Measurements from ENCODE around the gene ZBTB12. TPM values are rescaled to one million over a fixed set of nuclear protein-coding genes. Genes with fewer than 3 reads are reported as not detected.

The ZBTB12 gene
- total RNA-seq, 1 donor: 3.0 TPM

DNA sequence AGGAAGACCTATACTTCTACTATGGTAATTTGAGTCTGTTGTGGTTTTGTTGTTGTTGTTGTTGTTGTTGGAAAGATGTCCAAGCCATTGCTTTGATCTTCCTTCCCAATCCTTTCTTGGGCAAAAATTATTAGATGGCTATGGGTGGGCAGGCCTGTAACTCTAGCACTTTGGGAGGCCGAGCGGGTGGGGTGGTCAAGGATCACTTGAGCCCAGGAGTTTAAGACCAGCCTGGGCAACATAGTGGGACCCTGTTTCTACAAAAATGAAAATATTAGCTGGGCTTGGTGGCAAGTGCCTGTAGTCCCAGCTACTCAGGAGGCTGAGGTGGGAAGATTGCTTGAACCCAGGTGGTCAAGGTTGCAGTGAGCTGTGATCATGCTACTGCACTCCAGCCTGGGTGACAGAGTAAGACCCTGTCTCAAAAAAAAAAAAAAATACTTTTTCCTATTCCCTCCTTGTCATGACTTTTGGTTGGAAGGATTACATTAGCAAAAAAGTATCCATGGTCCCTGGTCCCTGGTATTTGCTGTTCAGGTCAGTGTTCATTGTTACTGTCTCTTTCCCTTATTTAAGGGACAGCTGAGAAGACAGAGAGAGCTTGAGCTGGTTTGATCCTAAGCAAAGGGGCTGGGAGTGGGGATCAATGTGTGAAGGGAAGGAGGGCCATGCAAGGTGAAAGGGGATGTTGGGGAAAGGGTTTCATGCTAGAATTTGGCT is 51.0 kb downstream of the ZBTB12 start:
- H3K4me3 ChIP-seq (ENCODE audit: low read depth, low read length): no peak overlapping the region
- DNase-seq (ENCODE audit: low read depth): no peak
- TF ChIP-seq, protein P1, sequence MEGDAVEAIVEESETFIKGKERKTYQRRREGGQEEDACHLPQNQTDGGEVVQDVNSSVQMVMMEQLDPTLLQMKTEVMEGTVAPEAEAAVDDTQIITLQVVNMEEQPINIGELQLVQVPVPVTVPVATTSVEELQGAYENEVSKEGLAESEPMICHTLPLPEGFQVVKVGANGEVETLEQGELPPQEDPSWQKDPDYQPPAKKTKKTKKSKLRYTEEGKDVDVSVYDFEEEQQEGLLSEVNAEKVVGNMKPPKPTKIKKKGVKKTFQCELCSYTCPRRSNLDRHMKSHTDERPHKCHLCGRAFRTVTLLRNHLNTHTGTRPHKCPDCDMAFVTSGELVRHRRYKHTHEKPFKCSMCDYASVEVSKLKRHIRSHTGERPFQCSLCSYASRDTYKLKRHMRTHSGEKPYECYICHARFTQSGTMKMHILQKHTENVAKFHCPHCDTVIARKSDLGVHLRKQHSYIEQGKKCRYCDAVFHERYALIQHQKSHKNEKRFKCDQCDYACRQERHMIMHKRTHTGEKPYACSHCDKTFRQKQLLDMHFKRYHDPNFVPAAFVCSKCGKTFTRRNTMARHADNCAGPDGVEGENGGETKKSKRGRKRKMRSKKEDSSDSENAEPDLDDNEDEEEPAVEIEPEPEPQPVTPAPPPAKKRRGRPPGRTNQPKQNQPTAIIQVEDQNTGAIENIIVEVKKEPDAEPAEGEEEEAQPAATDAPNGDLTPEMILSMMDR (IDR thresholded peaks at IDR 0.05; ENCODE audit: insufficient read depth, low read depth, low read length): no peak

Small RNAs within 50 kb of the gene (small RNA-seq; reads per million reads assigned to genes)
- not detected for gene AL645922.1

Other genes with a start within 250 kb of the ZBTB12 start
- 123 and 166 TPM in 2 replicates for gene BAG6, start 249.4 kb downstream of the ZBTB12 start, total RNA-seq
- gene APOM, start 246.2 kb downstream of the ZBTB12 start, total RNA-seq: 0.43 and 0.97 TPM in 2 replicates
- gene C6orf47, start 241.3 kb downstream of the ZBTB12 start, total RNA-seq: 20.7 and 21.9 TPM in 2 replicates
- 16.1 and 20.7 TPM in 2 replicates for gene GPANK1, start 237.1 kb downstream of the ZBTB12 start, total RNA-seq
- gene CSNK2B, start 236.0 kb downstream of the ZBTB12 start, total RNA-seq: 136 and 144 TPM in 2 replicates
- gene LY6G5B, start 232.1 kb downstream of the ZBTB12 start, total RNA-seq: 3.2 and 3.9 TPM in 2 replicates
- gene LY6G5C, start 221.0 kb downstream of the ZBTB12 start, total RNA-seq: 0.43 and 0.64 TPM in 2 replicates
- 43.2 and 76.0 TPM in 2 replicates for gene ABHD16A, start 198.8 kb downstream of the ZBTB12 start, total RNA-seq
- not detected in 2 replicates for gene LY6G6F, start 195.2 kb downstream of the ZBTB12 start, total RNA-seq
- not detected in 2 replicates for gene LY6G6D, start 186.7 kb downstream of the ZBTB12 start, total RNA-seq
- not detected in 2 replicates for gene LY6G6C, start 180.3 kb downstream of the ZBTB12 start, total RNA-seq
- gene MPIG6B, start 178.7 kb downstream of the ZBTB12 start, total RNA-seq: not detected in 2 replicates
- 60.5 and 68.0 TPM in 2 replicates for gene DDAH2, start 172.8 kb downstream of the ZBTB12 start, total RNA-seq
- gene CLIC1, start 165.6 kb downstream of the ZBTB12 start, total RNA-seq: 586 and 701 TPM in 2 replicates
- gene MSH5, start 162.1 kb downstream of the ZBTB12 start, total RNA-seq: 9.5 and 13.9 TPM in 2 replicates
- 0.43 and 1.3 TPM in 2 replicates for gene SAPCD1, start 139.4 kb downstream of the ZBTB12 start, total RNA-seq
- under 0.01 TPM in 2 replicates for gene VWA7, start 124.8 kb downstream of the ZBTB12 start, total RNA-seq
- 60.0 and 73.1 TPM in 2 replicates for gene VARS1, start 106.3 kb downstream of the ZBTB12 start, total RNA-seq
- 21.6 and 23.7 TPM in 2 replicates for gene LSM2, start 95.1 kb downstream of the ZBTB12 start, total RNA-seq
- 0.86 and 0.97 TPM in 2 replicates for gene HSPA1L, start 86.8 kb downstream of the ZBTB12 start, total RNA-seq
- gene HSPA1A, start 86.5 kb downstream of the ZBTB12 start, total RNA-seq: 77.0 and 132 TPM in 2 replicates
- 84.4 and 148 TPM in 2 replicates for gene HSPA1B, start 74.3 kb downstream of the ZBTB12 start, total RNA-seq
- 70.8 and 77.6 TPM in 2 replicates for gene NEU1, start 39.3 kb downstream of the ZBTB12 start, total RNA-seq
- gene SLC44A4, start 23.1 kb downstream of the ZBTB12 start, total RNA-seq: not detected in 2 replicates
- gene EHMT2, start 4.4 kb downstream of the ZBTB12 start, total RNA-seq: 38.0 and 42.7 TPM in 2 replicates
- gene C2, start 25.6 kb upstream of the ZBTB12 start, total RNA-seq: 1.3 and 2.3 TPM in 2 replicates
- gene CFB, start 44.0 kb upstream of the ZBTB12 start, total RNA-seq: 3.5 and 12.1 TPM in 2 replicates
- 106 and 120 TPM in 2 replicates for gene NELFE, start 56.9 kb upstream of the ZBTB12 start, total RNA-seq
- gene SKIC2, start 57.1 kb upstream of the ZBTB12 start, total RNA-seq: 52.2 and 58.9 TPM in 2 replicates
- gene DXO, start 70.1 kb upstream of the ZBTB12 start, total RNA-seq: 14.2 and 21.9 TPM in 2 replicates
- gene C4A, start 80.0 kb upstream of the ZBTB12 start, total RNA-seq: 6.0 and 13.9 TPM in 2 replicates
- gene C4B, start 112.7 kb upstream of the ZBTB12 start, total RNA-seq: 6.8 and 9.9 TPM in 2 replicates
- under 0.01 TPM in 2 replicates for gene CYP21A2, start 136.3 kb upstream of the ZBTB12 start, total RNA-seq
- 4.8 and 17.7 TPM in 2 replicates for gene TNXB, start 207.3 kb upstream of the ZBTB12 start, total RNA-seq
- 17.3 and 22.9 TPM in 2 replicates for gene ATF6B, start 226.2 kb upstream of the ZBTB12 start, total RNA-seq
- gene FKBPL, start 228.2 kb upstream of the ZBTB12 start, total RNA-seq: 6.4 and 6.9 TPM in 2 replicates
- gene PRRT1, start 249.9 kb upstream of the ZBTB12 start, total RNA-seq: under 0.01 and 0.32 TPM in 2 replicates